Muscle layer of duodenum (tissue), 2 donors: ENCODE measurements around the gene SLC6A9.

Experiments
- H3K27ac ChIP-seq: one replicate; pipeline ENCODE4 v1.7.0; 2013; ENCODE audit warnings: mild to moderate bottlenecking, low read length
- H3K27me3 ChIP-seq: one replicate; pipeline ENCODE4 v1.7.0; 2013; ENCODE audit warnings: low read depth, mild to moderate bottlenecking, control low read depth, low read length
- H3K36me3 ChIP-seq, 2 donors: one replicate each; pipeline ENCODE4 v1.7.0; 2013; ENCODE audit warnings: low read length in 2 of 2, control low read depth in 1 of 2, mild to moderate bottlenecking in 1 of 2; ENCODE audit not compliant: insufficient read depth in 2 of 2, control insufficient read depth in 1 of 2
- H3K4me1 ChIP-seq, 2 donors: one replicate each; pipeline ENCODE4 v1.7.0; 2013; ENCODE audit warnings: low read length in 2 of 2, mild to moderate bottlenecking in 2 of 2, control low read depth in 1 of 2, moderate library complexity in 1 of 2; ENCODE audit not compliant: insufficient read depth in 2 of 2, control insufficient read depth in 1 of 2
- H3K4me3 ChIP-seq, 2 donors: one replicate each; pipeline ENCODE4 v1.7.0; 2013; ENCODE audit warnings: low read length in 2 of 2, low read depth in 1 of 2, mild to moderate bottlenecking in 1 of 2
- H3K9me3 ChIP-seq, 2 donors: one replicate each; pipeline ENCODE4 v1.7.0; 2013; ENCODE audit warnings: low read length in 2 of 2, control low read depth in 1 of 2, mild to moderate bottlenecking in 1 of 2; ENCODE audit not compliant: control insufficient read depth in 1 of 2
- donor health status: healthy.

Gene SLC6A9

GRCh38 chr1:43979528-43980254, 51.6 kb downstream of the SLC6A9 start:
- H3K4me1 ChIP-seq = peaks cover 8 to 36% of the 10 kb centered on the region in 2 donors
- no peaks in the 10 kb centered on the region for H3K9me3 ChIP-seq
- peaks cover 13 to 17% of the 10 kb centered on the region in 2 donors for H3K36me3 ChIP-seq
- H3K27ac ChIP-seq = no peak overlapping the region
- H3K27me3 ChIP-seq = no peaks in the 10 kb centered on the region
- peak overlapping the region; percentile 55 to 70 for H3K4me3 ChIP-seq

DNA sequence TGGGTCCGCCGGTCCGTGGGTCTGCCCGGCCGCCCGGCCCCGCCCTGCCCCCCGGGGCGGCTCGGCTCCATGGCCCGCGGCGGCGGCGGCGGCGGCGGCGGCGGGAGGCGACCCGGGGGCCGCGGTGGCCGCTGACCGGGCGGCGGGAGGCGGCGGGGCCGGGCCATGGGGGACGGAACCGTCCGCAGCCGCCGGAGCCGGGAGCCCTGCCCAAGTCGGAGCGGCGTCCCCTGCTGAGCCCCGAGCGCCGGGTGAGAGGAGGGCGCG, 52.1 kb downstream of the SLC6A9 start:
- peaks cover 8 to 38% of the 10 kb centered on the region in 2 donors for H3K4me1 ChIP-seq
- no peaks in the 10 kb centered on the region for H3K9me3 ChIP-seq
- peaks cover 13 to 17% of the 10 kb centered on the region in 2 donors for H3K36me3 ChIP-seq
- no peak overlapping the region for H3K27ac ChIP-seq
- H3K4me3 ChIP-seq = peak overlapping the region in 1 of 2 donors; percentile 70
- no peaks in the 10 kb centered on the region for H3K27me3 ChIP-seq

- no peaks in the 10 kb centered on the region for H3K9me3 ChIP-seq
- H3K4me3 ChIP-seq = peak within 1 kb of the TSS; percentile 56 to 70
- H3K4me1 ChIP-seq = peaks cover 8 to 43% of the 10 kb centered on the region in 2 donors
- H3K36me3 ChIP-seq = peaks cover 13 to 17% of the 10 kb centered on the region in 2 donors
- H3K27ac ChIP-seq = no peak within 1 kb of the TSS
- H3K27me3 ChIP-seq = no peaks in the 10 kb centered on the region
Observed at GRCh38 chr1:43978551-43979260, 52.6 kb downstream of the SLC6A9 start, which contains the start of gene B4GALT2. Gene B4GALT2, plus strand, starts transcription at chr1:43979210. Its CDS starts 1,951 bp downstream, at chr1:43981161.

GRCh38 chr1:43978264-43978550, 53.1 kb downstream of the SLC6A9 start:
- Histone ChIP-seq H3K36me3 (peaks cover 13 to 17% of the 10 kb centered on the region in 2 donors), H3K9me3 (no peaks in the 10 kb centered on the region), H3K4me3 (peak overlapping the region in 1 of 2 donors; percentile 69), H3K27ac (no peak overlapping the region), H3K4me1 (peaks cover 8 to 44% of the 10 kb centered on the region in 2 donors), H3K27me3 (no peaks in the 10 kb centered on the region)

- no peak overlapping the region for H3K27ac ChIP-seq
- peaks cover 8 to 44% of the 10 kb centered on the region in 2 donors for H3K4me1 ChIP-seq
- H3K4me3 ChIP-seq = no peak overlapping the region
- H3K9me3 ChIP-seq = no peaks in the 10 kb centered on the region
- H3K36me3 ChIP-seq = peaks cover 16 to 17% of the 10 kb centered on the region in 2 donors
- no peaks in the 10 kb centered on the region for H3K27me3 ChIP-seq
Observed at GRCh38 chr1:43977376-43978263, 53.6 kb downstream of the SLC6A9 start.

DNA sequence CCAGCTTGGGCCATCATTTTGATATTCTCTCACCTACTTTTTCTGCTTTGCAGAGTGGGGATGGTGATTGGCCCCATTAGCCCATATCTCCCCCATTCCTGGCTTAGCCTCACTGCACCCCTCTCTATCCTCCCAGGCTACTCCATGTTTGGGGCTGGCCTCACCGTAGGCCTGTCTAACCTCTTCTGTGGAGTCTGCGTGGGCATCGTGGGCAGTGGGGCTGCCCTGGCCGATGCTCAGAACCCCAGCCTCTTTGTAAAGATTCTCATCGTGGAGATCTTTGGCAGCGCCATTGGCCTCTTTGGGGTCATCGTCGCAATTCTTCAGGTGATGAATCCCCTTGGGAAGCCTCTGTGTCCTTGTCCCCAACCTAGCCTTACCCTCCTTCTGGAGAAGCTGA, 54.4 kb downstream of the SLC6A9 start:
- H3K4me1 ChIP-seq = peaks cover 8 to 44% of the 10 kb centered on the region in 2 donors
- peak overlapping the region in 1 of 2 donors; percentile 88 for H3K4me3 ChIP-seq
- no peaks in the 10 kb centered on the region for H3K27me3 ChIP-seq
- H3K36me3 ChIP-seq = peaks cover 17 to 23% of the 10 kb centered on the region in 2 donors
- no peak overlapping the region for H3K27ac ChIP-seq
- no peaks in the 10 kb centered on the region for H3K9me3 ChIP-seq

DNA sequence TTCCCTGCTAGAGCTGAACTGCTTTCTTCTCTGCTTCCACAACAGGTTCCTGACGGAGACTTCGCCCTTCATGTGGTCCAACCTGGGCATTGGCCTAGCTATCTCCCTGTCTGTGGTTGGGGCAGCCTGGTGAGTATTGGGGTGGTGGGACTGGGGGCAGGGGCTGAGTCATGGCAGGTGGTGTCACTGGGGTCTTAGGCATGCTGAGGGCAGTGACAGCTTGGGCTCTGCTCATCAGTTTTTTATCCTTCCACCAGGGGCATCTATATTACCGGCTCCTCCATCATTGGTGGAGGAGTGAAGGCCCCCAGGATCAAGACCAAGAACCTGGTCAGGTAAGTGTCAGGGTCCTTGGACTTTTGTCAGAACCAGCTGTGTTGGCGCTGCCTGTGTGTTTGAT, 55.2 kb downstream of the SLC6A9 start:
- H3K4me1 ChIP-seq = peaks cover 8 to 45% of the 10 kb centered on the region in 2 donors
- H3K9me3 ChIP-seq = no peaks in the 10 kb centered on the region
- H3K36me3 ChIP-seq = peaks cover 17 to 25% of the 10 kb centered on the region in 2 donors
- H3K27me3 ChIP-seq = no peaks in the 10 kb centered on the region
- H3K4me3 ChIP-seq = peak overlapping the region; percentile 88 to 92
- no peak overlapping the region for H3K27ac ChIP-seq

DNA sequence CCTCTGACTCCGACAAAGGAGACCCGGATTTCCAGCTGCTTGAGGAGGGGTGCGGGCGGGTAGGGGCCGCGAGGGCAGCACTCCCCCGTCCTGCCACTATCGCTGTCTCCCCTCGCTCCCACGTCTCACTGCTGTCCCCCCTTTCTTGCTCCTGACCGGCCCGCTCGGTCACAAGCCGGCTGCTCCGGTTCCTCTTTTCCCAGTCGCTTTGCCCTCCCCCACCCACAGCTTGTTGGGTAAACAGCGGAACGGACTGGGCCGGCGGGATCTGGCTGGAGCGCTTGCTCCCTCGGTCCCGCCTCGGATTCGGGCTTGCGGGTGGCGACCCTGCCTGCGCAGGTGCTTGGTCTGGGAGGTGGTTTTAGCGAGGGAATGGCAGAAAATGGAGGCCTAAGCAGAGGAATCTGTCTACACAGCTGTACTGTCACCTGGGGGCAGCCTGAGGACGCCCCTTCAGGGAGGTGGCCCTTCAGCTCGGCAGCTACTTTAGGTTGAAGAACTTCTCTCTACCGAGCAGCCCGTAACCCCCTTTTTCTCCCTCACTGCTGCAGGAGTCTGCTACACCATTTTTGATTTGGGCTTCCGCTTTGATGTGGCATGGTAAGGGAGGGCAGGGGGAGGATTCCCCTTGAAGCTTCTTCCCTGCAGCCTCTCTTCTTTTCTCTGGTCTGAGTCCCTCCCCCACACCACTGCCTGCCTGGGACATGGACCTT, 55.9 kb downstream of the SLC6A9 start:
- H3K27me3 ChIP-seq = no peaks in the 10 kb centered on the region
- H3K9me3 ChIP-seq = no peaks in the 10 kb centered on the region
- peaks cover 17 to 25% of the 10 kb centered on the region in 2 donors for H3K36me3 ChIP-seq
- H3K4me1 ChIP-seq = peaks cover 10 to 51% of the 10 kb centered on the region in 2 donors
- H3K27ac ChIP-seq = peak overlapping the region; percentile 78
- peak overlapping the region; percentile 88 to 92 for H3K4me3 ChIP-seq

DNA sequence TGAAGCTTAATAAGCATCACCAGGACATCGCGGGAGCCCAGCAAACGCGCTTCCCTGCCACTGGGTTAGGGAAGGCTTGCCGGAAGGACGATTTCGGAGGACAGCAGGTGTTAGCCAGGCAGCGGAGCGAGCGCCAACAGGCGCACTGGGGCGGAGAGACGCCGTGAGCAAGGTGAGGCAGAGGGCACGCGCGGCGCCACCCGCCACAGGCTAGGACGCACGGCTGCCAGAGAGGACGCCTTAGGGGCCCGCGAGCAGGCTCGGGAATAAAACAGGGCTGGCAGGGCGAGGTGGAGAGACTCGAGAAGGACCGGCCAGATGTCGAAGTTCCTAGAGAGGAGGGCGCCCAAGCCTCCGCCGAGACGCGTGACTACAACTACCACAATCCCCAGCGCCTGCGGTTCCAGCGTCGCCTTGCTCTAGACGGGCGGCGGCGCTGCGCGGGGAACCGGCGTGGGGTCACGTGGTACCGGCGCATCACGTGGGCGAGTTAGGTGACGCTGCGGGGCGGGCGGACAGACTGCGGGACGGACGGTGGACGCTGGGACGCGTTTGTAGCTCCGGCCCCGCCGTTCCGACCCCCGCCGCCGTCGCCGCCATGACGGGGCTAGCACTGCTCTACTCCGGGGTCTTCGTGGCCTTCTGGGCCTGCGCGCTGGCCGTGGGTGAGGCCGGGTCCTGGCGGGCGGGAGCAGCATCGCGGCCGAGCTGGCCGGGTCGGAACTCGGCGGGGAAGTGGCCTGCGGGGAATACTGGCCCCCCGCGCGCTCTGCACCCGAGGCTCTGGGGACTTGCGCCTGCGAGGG, 56.6 kb downstream of the SLC6A9 start, which contains the start of gene ATP6V0B:
Gene ATP6V0B, plus strand, starts transcription at position 518 of the 806 bp plus-strand sequence. Its CDS starts 81 bp downstream, at position 599.
- Histone ChIP-seq H3K36me3 (peaks cover 17 to 25% of the 10 kb centered on the region in 2 donors), H3K4me3 (peak within 1 kb of the TSS; percentile 88 to 92), H3K27ac (peak within 1 kb of the TSS; percentile 82), H3K4me1 (peaks cover 6 to 52% of the 10 kb centered on the region in 2 donors), H3K27me3 (no peaks in the 10 kb centered on the region), H3K9me3 (no peaks in the 10 kb centered on the region)

GRCh38 chr1:43973981-43974442, 57.2 kb downstream of the SLC6A9 start:
- Histone ChIP-seq H3K27ac (peak overlapping the region; percentile 82), H3K4me1 (peaks cover 6 to 52% of the 10 kb centered on the region in 2 donors), H3K36me3 (peaks cover 17 to 25% of the 10 kb centered on the region in 2 donors), H3K9me3 (no peaks in the 10 kb centered on the region), H3K27me3 (no peaks in the 10 kb centered on the region), H3K4me3 (peak overlapping the region; percentile 88 to 92)
